Panc1 (cell line): ENCODE data around the gene SLC52A3. TPM values are rescaled to one million over a fixed set of nuclear protein-coding genes. Genes with fewer than 3 reads are reported as not detected.
A peak's percentile ranks its signal among the peaks of the same experiment; 100 is the strongest.

ENCODE experiments used
- ATAC-seq: fragments of 200-7000 bp; cut with Tn5 transposase; 2 replicates; pipeline ENCODE4 v1.9.1; 2020; ENCODE audit warnings: mild to moderate bottlenecking, moderate library complexity
- Bru-seq: library from RNA; stranded (reverse); fragments of 400-500 nt; gene quantifications from one replicate; lab custom pipeline; 2021; lab: Mats Ljungman, UMichigan
- BruChase-seq, 2 experiments: library from RNA; stranded (reverse); fragments of 400-500 nt; gene quantifications; one replicate each; lab custom pipeline; 2021; lab: Mats Ljungman, UMichigan
- BruUV-seq: library from RNA; stranded (reverse); fragments of 400-500 nt; replicated peaks from 2 replicates; lab custom pipeline; 2021; lab: Mats Ljungman, UMichigan
- CTCF ChIA-PET: fragments of 300-600 bp; sonication (Branson Sonifier 250); formaldehyde crosslinking; loops from one replicate; lab custom pipeline; 2022; ENCODE audit warnings: antibody characterized with exemption; lab: Charles Lee
- POLR2A ChIA-PET: fragments of 300-600 bp; sonication (Branson Sonifier 250); formaldehyde crosslinking; loops from one replicate; lab custom pipeline; 2022; ENCODE audit warnings: antibody characterized with exemption; lab: Charles Lee
- DNase-seq: peaks from one replicate; pipeline ENCODE4 v3.0.0-alpha.2; 2010; ENCODE audit warnings: low read depth, low spot score
- H3K27ac ChIP-seq: 2 replicates; pipeline ENCODE4 v1.5.1; 2011; ENCODE audit warnings: mild to moderate bottlenecking, low read length, inconsistent platforms
- H3K27me3 ChIP-seq: fragments of 200-500 bp; sonication (Bioruptor generic); 2 replicates; pipeline ENCODE4 v1.6.0; 2014; ENCODE audit warnings: low read length, inconsistent platforms; ENCODE audit not compliant: control insufficient read depth, insufficient read depth
- H3K36me3 ChIP-seq: fragments of 200-500 bp; sonication (Bioruptor generic); 2 replicates; pipeline ENCODE4 v1.5.1; 2014; ENCODE audit warnings: inconsistent platforms, mild to moderate bottlenecking, low read length, moderate library complexity; ENCODE audit not compliant: control insufficient read depth, insufficient read depth
- H3K4me1 ChIP-seq: 2 replicates; pipeline ENCODE4 v1.5.1; 2011; ENCODE audit warnings: inconsistent platforms, mild to moderate bottlenecking, low read length, moderate library complexity; ENCODE audit not compliant: control insufficient read depth, insufficient read depth
- H3K4me3 ChIP-seq, 2 experiments: 2 replicates each; pipeline ENCODE4 v1.5.1; 2011 to 2012; ENCODE audit warnings: low read depth in 2 of 2, low read length in 2 of 2, mild to moderate bottlenecking in 2 of 2, inconsistent platforms in 1 of 2, moderate library complexity in 1 of 2
- H3K9me3 ChIP-seq: fragments of 200-500 bp; sonication (Bioruptor generic); 2 replicates; pipeline ENCODE4 v1.5.1; 2014; ENCODE audit warnings: low read depth, mild to moderate bottlenecking, inconsistent platforms, low read length, moderate library complexity; ENCODE audit not compliant: control insufficient read depth, insufficient read depth
- POLR2AphosphoS5 ChIP-seq: IDR thresholded peaks from 2 replicates; pipeline ENCODE4 v1.6.1; 2012; ENCODE audit warnings: mild to moderate bottlenecking, low read depth, low read length, moderate library complexity
- REST ChIP-seq, 2 experiments: IDR thresholded peaks; 2 replicates each; pipeline ENCODE4 v1.6.1; 2011 to 2012; ENCODE audit warnings: low read depth in 2 of 2, control low read depth in 1 of 2, low read length in 1 of 2, mild to moderate bottlenecking in 1 of 2, moderate library complexity in 1 of 2; ENCODE audit not compliant: insufficient read depth in 1 of 2
- TCF7L2 ChIP-seq: IDR thresholded peaks from 2 replicates; pipeline ENCODE4 v1.6.1; 2011; ENCODE audit warnings: mild to moderate bottlenecking, low read depth, low read length, inconsistent platforms
- in situ Hi-C: cut with HindIII; loops from 2 replicates; pipeline ENCODE4 v1.10.0; 2016; ENCODE audit warnings: low sequenced_read_pairs, low pct_unique_long_range_greater_than_20kb
- intact Hi-C: fragments of 100-400 bp; cut with micrococcal nuclease; formaldehyde crosslinking; loops from one replicate; pipeline ENCODE4 v1.10.0; 2022; ENCODE audit not compliant: unreplicated experiment
- long read RNA-seq: library from polyadenylated mRNA; unstranded; transcript quantifications from one replicate; pipeline ENCODE4 v2.0.0, GENCODE V29; 2021; ENCODE audit not compliant: unreplicated experiment
- polyA plus RNA-seq: library from polyadenylated mRNA; unstranded; fragments of >200 nt; gene quantifications from one replicate; pipeline ENCODE4 v1.2.1, GENCODE V29; 2012; ENCODE audit warnings: missing spikeins; ENCODE audit not compliant: insufficient read length
- total RNA-seq: library from RNA; stranded (reverse); gene quantifications from one replicate; pipeline ENCODE4 v1.2.1, GENCODE V29; 2021; ENCODE audit not compliant: unreplicated experiment
- TF ChIP-seq, protein P1 (sequence below): fragments of 450-650 bp; IDR thresholded peaks from 2 replicates; pipeline ENCODE4 v1.5.1; 2017; ENCODE audit warnings: mild to moderate bottlenecking

Gene SLC52A3
- total RNA-seq (6.4 TPM), Bru-seq, nascent RNA (percentile 38 among the genes with signal in this experiment), BruChase-seq, experiment 1, labeled RNA remaining after a 2-hour chase (percentile 44 among the genes with signal in this experiment), BruChase-seq, experiment 2, labeled RNA remaining after a 6-hour chase (percentile 46 among the genes with signal in this experiment)
- polyA plus RNA-seq: 5.7 TPM
- long read RNA-seq, partial matches to known transcripts: 6 of 10 reads
- long read RNA-seq, other reads (novel, unspliced or antisense): 2 of 10 reads

DNA sequence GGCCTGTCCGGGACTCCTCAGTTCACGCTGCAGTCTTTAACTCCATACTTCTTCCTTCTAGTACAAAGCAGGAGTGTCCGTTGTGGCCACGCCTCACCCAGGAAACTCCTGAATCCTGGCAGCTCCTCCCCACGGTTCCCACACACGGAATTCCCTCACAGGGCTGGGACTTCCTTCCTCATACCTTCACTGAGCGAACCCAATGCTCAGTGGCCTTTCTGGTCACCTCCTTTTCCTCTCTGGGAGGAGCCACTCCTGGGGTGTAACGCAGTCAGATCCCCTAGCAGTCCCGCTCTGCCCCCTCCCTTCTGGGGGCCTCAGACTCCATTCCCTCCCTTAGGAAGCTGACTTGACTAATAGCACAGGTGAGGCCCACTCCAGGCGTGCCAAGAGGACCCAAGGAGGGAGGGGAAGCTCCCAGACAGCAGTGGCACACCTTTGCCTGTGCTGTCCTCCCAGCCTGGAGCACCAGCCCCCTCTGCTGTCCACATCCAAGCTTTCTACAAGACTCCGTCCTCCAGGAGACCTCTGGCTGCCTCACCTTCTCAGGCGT is at the start of gene SLC52A3:
Gene SLC52A3 (minus strand): TSS at position 75 of the 553 bp plus-strand sequence. CDS start 2,726 bp downstream, outside the sequence.
- H3K27me3 ChIP-seq: no peaks in the 10 kb centered on the region
- peak within 1 kb of the TSS; percentile 54 for H3K27ac ChIP-seq
- ChIA-PET CTCF (interaction anchor here (0.5 to 1.2 kb wide), 6 partner anchors 28 to 303 kb away, joined by 3 to 8 read pairs (median 4); no protein-coding TSS in a partner anchor), POLR2A (interaction anchor here (0.6 to 0.9 kb wide), 2 partner anchors 14 to 27 kb away, joined by 3 to 4 read pairs; no protein-coding TSS in a partner anchor)
- 0 out of 2 replicates have a peak, but pooled peaks have one; percentile 39 for TF ChIP-seq POLR2AphosphoS5
- TF ChIP-seq, protein P1, sequence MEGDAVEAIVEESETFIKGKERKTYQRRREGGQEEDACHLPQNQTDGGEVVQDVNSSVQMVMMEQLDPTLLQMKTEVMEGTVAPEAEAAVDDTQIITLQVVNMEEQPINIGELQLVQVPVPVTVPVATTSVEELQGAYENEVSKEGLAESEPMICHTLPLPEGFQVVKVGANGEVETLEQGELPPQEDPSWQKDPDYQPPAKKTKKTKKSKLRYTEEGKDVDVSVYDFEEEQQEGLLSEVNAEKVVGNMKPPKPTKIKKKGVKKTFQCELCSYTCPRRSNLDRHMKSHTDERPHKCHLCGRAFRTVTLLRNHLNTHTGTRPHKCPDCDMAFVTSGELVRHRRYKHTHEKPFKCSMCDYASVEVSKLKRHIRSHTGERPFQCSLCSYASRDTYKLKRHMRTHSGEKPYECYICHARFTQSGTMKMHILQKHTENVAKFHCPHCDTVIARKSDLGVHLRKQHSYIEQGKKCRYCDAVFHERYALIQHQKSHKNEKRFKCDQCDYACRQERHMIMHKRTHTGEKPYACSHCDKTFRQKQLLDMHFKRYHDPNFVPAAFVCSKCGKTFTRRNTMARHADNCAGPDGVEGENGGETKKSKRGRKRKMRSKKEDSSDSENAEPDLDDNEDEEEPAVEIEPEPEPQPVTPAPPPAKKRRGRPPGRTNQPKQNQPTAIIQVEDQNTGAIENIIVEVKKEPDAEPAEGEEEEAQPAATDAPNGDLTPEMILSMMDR: peak; percentile 88
- TF ChIP-seq TCF7L2: no peak
- in situ Hi-C loops: no loop called here
- 0 out of 2 replicates have a peak, but pooled peaks cover 5% of the 10 kb centered on the region for H3K4me1 ChIP-seq
- H3K36me3 ChIP-seq: no peaks in the 10 kb centered on the region
- H3K9me3 ChIP-seq: no peaks in the 10 kb centered on the region
- no TSS peak for BruUV-seq
- ATAC-seq: peak; percentile 92
- no peak for DNase-seq
- intact Hi-C loops: no loop called here
- H3K4me3 ChIP-seq: peak within 1 kb of the TSS; percentile 48 to 62

GRCh38 chr20:815914-816606 is 47.8 kb upstream of the SLC52A3 start:
- intact Hi-C loops: loop anchor here (1.0 to 10.0 kb wide), 2 partner anchors 140 to 399 kb away; no protein-coding TSS in a partner anchor
- Histone ChIP-seq H3K27ac (no peak overlapping the region), H3K4me1 (no peaks in the 10 kb centered on the region), H3K4me3 (no peak overlapping the region), H3K9me3 (no peaks in the 10 kb centered on the region), H3K36me3 (no peaks in the 10 kb centered on the region), H3K27me3 (no peaks in the 10 kb centered on the region; the same call in 1 of the 2 replicates)
- ChIA-PET CTCF (interaction anchor here (0.5 to 6.0 kb wide), 5 partner anchors 17 to 688 kb away, joined by 3 to 50 read pairs (median 4); partner anchors contain the start of gene FAM110A), POLR2A (interaction anchor here (0.6 kb wide), 1 partner anchor 41 kb away, joined by 11 read pairs; no protein-coding TSS in a partner anchor)
- DNase-seq (peak; percentile 60), ATAC-seq (peak; percentile 77)
- TF ChIP-seq, protein P1: peak; percentile 98
- no peak for TF ChIP-seq REST (IDR thresholded peaks at IDR 0.05; ENCODE audit: insufficient read depth in 1 of 2, low read depth in 2 of 2, low read length in 1 of 2)
- no TSS peak for BruUV-seq
- in situ Hi-C loops: no loop called here
